ENCODE data around the gene CCDC171. TPM values are rescaled to one million over a fixed set of nuclear protein-coding genes. Genes with fewer than 3 reads are reported as not detected.

The CCDC171 gene
- total RNA-seq, 2 experiments from 2014 or later, result 0.49 to 1.1 TPM

DNA sequence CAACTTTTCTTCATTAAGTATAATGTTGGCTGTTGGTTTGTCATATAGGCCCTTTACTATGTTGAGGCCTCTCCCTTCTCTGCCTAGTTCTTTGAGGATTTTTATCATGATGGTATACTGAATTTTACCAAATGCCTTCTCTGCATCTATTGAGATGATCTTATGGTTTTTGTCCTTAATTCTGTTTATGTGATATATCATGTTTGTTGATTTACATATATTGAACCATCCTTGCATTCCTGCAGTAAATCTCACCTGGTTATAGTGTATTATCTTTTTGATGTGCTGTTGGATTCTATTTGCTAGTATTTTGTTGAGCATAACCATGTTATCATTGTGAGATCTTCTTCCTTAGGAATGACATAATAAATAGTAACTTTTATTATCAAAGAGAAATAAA, 362.9 kb downstream of the CCDC171 start:
- Mint-ChIP-seq H3K27ac (no peak overlapping the region), H3K4me3 (no peak overlapping the region), H3K4me1 (ENCODE audit: low read depth) (no peaks in the 10 kb centered on the region), H3K27me3 (no peaks in the 10 kb centered on the region), H3K9me3 (peaks cover 17% of the 10 kb centered on the region), H3K36me3 (ENCODE audit: low read depth) (peaks cover 9% of the 10 kb centered on the region)
- peaks cover 6 to 12% of the 10 kb centered on the region in 2 experiments for H3K9me3 ChIP-seq (ENCODE audit: control insufficient read depth in 1 of 2, insufficient read depth in 1 of 2, low read length in 2 of 2)
- H3K27ac ChIP-seq (ENCODE audit: low read depth in 1 of 2, low read length in 2 of 2), result no peak overlapping the region
- ChIA-PET POLR2A (no interaction called here), CTCF (interaction anchor here (0.9 kb wide), 1 partner anchor 22 kb away, joined by 4 read pairs; no protein-coding TSS in a partner anchor)
- TF ChIP-seq, protein P1, sequence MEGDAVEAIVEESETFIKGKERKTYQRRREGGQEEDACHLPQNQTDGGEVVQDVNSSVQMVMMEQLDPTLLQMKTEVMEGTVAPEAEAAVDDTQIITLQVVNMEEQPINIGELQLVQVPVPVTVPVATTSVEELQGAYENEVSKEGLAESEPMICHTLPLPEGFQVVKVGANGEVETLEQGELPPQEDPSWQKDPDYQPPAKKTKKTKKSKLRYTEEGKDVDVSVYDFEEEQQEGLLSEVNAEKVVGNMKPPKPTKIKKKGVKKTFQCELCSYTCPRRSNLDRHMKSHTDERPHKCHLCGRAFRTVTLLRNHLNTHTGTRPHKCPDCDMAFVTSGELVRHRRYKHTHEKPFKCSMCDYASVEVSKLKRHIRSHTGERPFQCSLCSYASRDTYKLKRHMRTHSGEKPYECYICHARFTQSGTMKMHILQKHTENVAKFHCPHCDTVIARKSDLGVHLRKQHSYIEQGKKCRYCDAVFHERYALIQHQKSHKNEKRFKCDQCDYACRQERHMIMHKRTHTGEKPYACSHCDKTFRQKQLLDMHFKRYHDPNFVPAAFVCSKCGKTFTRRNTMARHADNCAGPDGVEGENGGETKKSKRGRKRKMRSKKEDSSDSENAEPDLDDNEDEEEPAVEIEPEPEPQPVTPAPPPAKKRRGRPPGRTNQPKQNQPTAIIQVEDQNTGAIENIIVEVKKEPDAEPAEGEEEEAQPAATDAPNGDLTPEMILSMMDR (IDR thresholded peaks at IDR 0.05), result no peak
- H3K4me3 ChIP-seq (ENCODE audit: low read length), result no peak overlapping the region
- no peaks in the 10 kb centered on the region for H3K4me1 ChIP-seq (ENCODE audit: insufficient read depth, low read length)
- DNase-seq (no peak), ATAC-seq (ENCODE audit: poor library complexity) (no peak)
- no peaks in the 10 kb centered on the region for H3K27me3 ChIP-seq (ENCODE audit: control insufficient read depth in 1 of 2, insufficient read depth in 2 of 2, low read length in 2 of 2)
- H3K36me3 ChIP-seq (ENCODE audit: insufficient read depth, low read length), result no peaks in the 10 kb centered on the region
- intact Hi-C loops (cut with DNase I, micrococcal nuclease), result no loop called here

DNA sequence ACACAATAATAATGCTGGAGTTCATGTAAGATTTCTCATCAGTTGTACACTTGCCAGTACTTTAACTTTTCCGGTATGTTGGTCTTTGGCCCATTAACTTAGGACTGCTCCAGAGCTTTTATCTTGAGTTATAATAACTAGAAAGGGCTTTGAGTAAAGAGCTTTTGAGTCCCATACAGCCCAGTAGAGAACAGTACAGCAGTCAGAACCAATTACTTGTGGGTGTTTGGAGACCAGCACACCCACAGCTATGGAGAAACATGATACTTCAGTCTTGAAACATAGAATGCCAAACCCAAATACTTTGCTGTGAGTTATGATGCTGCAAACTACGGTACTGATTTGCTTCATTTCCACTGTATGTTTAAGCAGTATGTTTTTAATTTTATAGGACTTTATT, 374.3 kb downstream of the CCDC171 start:
- H3K27ac Mint-ChIP-seq, result no peak overlapping the region
- no peak overlapping the region for H3K4me3 Mint-ChIP-seq
- H3K36me3 ChIP-seq (ENCODE audit: insufficient read depth, low read length), result no peaks in the 10 kb centered on the region
- ATAC-seq (ENCODE audit: poor library complexity) (no peak), DNase-seq (no peak)
- no peaks in the 10 kb centered on the region for H3K4me1 ChIP-seq (ENCODE audit: insufficient read depth, low read length)
- H3K9me3 ChIP-seq (ENCODE audit: control insufficient read depth in 1 of 2, insufficient read depth in 1 of 2, low read length in 2 of 2), result peaks cover 0 to 3% of the 10 kb centered on the region in 2 experiments
- no peaks in the 10 kb centered on the region for H3K4me1 Mint-ChIP-seq (ENCODE audit: low read depth)
- no peak overlapping the region for H3K27ac ChIP-seq (ENCODE audit: low read depth in 1 of 2, low read length in 2 of 2)
- H3K27me3 ChIP-seq (ENCODE audit: control insufficient read depth in 1 of 2, insufficient read depth in 2 of 2, low read length in 2 of 2), result no peaks in the 10 kb centered on the region
- H3K36me3 Mint-ChIP-seq (ENCODE audit: low read depth), result no peaks in the 10 kb centered on the region
- ChIA-PET CTCF (no interaction called here), POLR2A (no interaction called here)
- H3K9me3 Mint-ChIP-seq, result peaks cover 2% of the 10 kb centered on the region
- H3K4me3 ChIP-seq (ENCODE audit: low read length), result no peak overlapping the region
- intact Hi-C loops (cut with DNase I, micrococcal nuclease), result no loop called here
- H3K27me3 Mint-ChIP-seq, result no peaks in the 10 kb centered on the region
- TF ChIP-seq, protein P1 (IDR thresholded peaks at IDR 0.05), result no peak

DNA sequence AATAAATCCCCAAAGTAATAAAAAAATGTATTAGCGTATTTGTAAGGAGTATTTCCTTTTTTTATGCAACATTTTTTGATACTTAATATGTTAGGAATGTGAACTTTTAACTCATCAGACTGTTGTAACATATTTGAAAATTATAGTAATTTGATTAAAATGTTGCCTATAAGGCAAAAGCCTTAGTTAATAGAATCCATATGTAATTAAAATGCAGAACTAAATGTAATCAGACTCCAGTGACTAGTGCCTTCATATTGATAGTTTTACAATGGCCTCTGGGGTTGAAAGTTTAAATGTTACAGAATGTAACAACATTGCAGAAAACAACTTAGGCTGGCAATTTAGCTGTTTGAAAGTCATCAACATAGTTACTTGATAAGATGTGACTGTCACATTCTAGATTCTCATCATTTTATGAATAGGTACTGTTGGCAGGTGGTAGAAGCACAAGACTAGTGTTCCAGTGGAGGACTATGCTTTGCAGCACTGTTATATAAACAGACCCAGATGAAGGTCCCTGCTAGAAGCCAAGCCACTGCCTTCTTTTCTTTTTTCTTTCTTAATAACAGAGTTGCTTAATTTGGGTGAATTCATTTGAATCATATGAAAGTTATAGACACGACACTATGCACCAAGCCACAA, 382.9 kb downstream of the CCDC171 start:
- intact Hi-C loops (cut with DNase I, micrococcal nuclease), result no loop called here
- POLR2A ChIA-PET, result no interaction called here

More for the DNA sequence above, 382.9 kb downstream of the CCDC171 start:
- Mint-ChIP-seq H3K27me3 (no peaks in the 10 kb centered on the region), H3K9me3 (peaks cover 7% of the 10 kb centered on the region), H3K4me3 (no peak overlapping the region), H3K36me3 (ENCODE audit: low read depth) (no peaks in the 10 kb centered on the region), H3K4me1 (ENCODE audit: low read depth) (no peaks in the 10 kb centered on the region), H3K27ac (no peak overlapping the region)
- peaks cover 0 to 3% of the 10 kb centered on the region in 2 experiments for H3K9me3 ChIP-seq (ENCODE audit: control insufficient read depth in 1 of 2, insufficient read depth in 1 of 2, low read length in 2 of 2)
- no peak for DNase-seq
- no peaks in the 10 kb centered on the region for H3K36me3 ChIP-seq (ENCODE audit: insufficient read depth, low read length)
- TF ChIP-seq, protein P1 (IDR thresholded peaks at IDR 0.05), result no peak
- H3K4me3 ChIP-seq (ENCODE audit: low read length), result no peak overlapping the region
- H3K27ac ChIP-seq (ENCODE audit: low read depth in 1 of 2, low read length in 2 of 2), result no peak overlapping the region
- no peaks in the 10 kb centered on the region for H3K4me1 ChIP-seq (ENCODE audit: insufficient read depth, low read length)
- CTCF ChIA-PET, result no interaction called here
- no peaks in the 10 kb centered on the region for H3K27me3 ChIP-seq (ENCODE audit: control insufficient read depth in 1 of 2, insufficient read depth in 2 of 2, low read length in 2 of 2)
- ATAC-seq (ENCODE audit: poor library complexity), result no peak
